ENCODE results near the gene CAT. TPM values are rescaled to one million over a fixed set of nuclear protein-coding genes. Genes with fewer than 3 reads are reported as not detected.

Gene CAT
- total RNA-seq, 2 donors from 2014 or later = 98.8 to 148 TPM

DNA sequence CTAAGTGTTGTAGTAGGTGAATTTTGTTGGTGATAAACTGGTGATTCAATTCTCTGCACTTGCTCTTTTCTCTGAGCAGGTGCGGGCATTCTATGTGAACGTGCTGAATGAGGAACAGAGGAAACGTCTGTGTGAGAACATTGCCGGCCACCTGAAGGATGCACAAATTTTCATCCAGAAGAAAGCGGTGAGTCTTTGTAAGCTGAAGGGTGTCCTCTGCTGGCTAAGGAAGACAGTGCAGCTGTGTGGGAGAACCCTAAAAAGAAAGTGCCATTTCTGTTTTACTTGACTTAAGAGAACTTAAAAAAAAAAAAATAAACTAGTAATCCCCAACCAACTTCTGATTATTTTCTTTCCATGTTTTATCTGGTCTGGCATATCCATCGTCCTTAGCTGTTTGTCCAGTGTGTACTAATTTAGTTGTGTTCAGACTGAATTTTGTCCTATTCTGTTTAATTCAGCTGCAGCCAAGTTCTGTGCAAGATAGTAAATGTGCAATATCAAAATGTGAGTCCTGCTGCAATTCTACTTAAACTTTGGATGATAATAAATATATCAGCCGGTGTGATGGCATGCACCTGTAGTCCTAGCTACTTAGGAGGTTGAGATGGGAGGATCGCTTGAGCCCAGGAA, 29.6 kb downstream of the CAT start:
- 68 to 71% methylated on average over 8 of the region's 8 CpGs for whole genome bisulfite sequencing, 2 donors
- Histone ChIP-seq H3K9me3 (no peaks in the 10 kb centered on the region), H3K4me3 (no peak overlapping the region), H3K27ac (no peak overlapping the region), H3K27me3 (no peaks in the 10 kb centered on the region), H3K4me1 (no peaks in the 10 kb centered on the region), H3K36me3 (replicated peaks in 1 of 2; ENCODE audit: insufficient read depth in 1 of 2, low read depth in 2 of 2) (peaks cover 0 to 49% of the 10 kb centered on the region in 2 donors)
- no peak for TF ChIP-seq POLR2A (IDR thresholded peaks at IDR 0.05)
- TF ChIP-seq, protein P1, sequence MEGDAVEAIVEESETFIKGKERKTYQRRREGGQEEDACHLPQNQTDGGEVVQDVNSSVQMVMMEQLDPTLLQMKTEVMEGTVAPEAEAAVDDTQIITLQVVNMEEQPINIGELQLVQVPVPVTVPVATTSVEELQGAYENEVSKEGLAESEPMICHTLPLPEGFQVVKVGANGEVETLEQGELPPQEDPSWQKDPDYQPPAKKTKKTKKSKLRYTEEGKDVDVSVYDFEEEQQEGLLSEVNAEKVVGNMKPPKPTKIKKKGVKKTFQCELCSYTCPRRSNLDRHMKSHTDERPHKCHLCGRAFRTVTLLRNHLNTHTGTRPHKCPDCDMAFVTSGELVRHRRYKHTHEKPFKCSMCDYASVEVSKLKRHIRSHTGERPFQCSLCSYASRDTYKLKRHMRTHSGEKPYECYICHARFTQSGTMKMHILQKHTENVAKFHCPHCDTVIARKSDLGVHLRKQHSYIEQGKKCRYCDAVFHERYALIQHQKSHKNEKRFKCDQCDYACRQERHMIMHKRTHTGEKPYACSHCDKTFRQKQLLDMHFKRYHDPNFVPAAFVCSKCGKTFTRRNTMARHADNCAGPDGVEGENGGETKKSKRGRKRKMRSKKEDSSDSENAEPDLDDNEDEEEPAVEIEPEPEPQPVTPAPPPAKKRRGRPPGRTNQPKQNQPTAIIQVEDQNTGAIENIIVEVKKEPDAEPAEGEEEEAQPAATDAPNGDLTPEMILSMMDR (IDR thresholded peaks at IDR 0.05) = peak in 6 of 7 experiments; percentile 31 to 70 (median 60)
- DNase-seq (peak; percentile 22 to 46 (median 38)), ATAC-seq (peak; percentile 38)
- intact Hi-C loops (cut with DNase I) = no loop called here

DNA sequence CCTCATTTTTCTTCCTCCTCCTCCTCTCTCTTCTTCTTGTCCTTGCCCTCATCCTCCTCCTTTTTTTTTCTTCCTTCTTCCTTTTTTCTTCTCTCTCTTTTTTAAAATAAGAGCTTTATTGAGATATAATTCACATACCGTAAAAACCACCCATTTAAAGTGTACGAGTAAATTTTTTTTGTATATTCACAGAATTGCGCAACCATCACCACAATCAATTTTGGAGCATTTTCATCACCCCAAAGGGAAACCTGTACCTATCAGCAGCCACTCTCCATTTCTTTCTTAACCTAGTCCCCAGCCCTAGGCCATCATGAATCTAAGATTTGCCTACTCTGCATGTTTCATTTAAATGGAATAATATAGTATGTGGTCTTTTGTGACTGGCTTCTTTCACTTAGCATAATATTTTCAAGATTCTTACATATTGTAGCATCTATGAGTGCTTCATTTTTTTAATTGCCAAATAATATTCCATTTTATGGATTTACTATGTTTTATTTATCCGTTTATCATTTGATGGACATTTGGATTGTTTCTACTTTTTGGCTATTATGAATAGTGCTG, 35.0 kb downstream of the CAT start:
- WGBS, 2 donors = 91 to 94% methylated on average over 4 of the region's 4 CpGs

DNA sequence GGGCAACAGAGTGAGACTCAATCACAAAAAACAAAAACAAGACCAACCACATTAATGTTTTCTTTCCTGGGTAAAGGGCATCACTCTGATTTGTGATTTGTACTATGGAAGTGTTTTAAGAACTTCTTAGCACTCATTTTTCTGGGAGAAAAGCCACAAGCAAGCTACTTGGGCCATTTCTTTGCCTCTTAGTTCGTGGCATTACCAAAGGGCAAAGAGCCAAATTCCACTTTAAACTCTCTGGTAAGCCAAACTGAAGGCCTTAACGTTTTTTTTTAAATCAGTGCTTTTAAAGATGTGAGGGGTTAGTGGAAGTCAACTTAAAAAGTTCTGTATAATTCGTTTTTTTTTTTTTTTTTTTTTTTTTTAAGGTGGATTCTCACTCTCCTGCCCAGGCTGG, 36.9 kb downstream of the CAT start:
- Histone ChIP-seq H3K4me1 (no peaks in the 10 kb centered on the region), H3K9me3 (no peaks in the 10 kb centered on the region), H3K36me3 (replicated peaks in 1 of 2; ENCODE audit: insufficient read depth in 1 of 2, low read depth in 2 of 2) (peaks cover 0 to 16% of the 10 kb centered on the region in 2 donors), H3K27ac (no peak overlapping the region), H3K27me3 (no peaks in the 10 kb centered on the region), H3K4me3 (no peak overlapping the region)
- intact Hi-C loops (cut with DNase I) = no loop called here
- DNase-seq (no peak), ATAC-seq (no peak)
- no peak for TF ChIP-seq POLR2A (IDR thresholded peaks at IDR 0.05)
- TF ChIP-seq, protein P1 (IDR thresholded peaks at IDR 0.05) = no peak
- 36 to 40% methylated on average over 3 of the region's 3 CpGs for WGBS, 2 donors

More for the DNA sequence above, 35.0 kb downstream of the CAT start:
- intact Hi-C loops (cut with DNase I) = no loop called here
- ATAC-seq (no peak), DNase-seq (no peak)
- Histone ChIP-seq H3K4me3 (no peak overlapping the region), H3K27ac (no peak overlapping the region), H3K36me3 (replicated peaks in 1 of 2; ENCODE audit: insufficient read depth in 1 of 2, low read depth in 2 of 2) (peaks cover 0 to 30% of the 10 kb centered on the region in 2 donors), H3K9me3 (no peaks in the 10 kb centered on the region), H3K27me3 (no peaks in the 10 kb centered on the region), H3K4me1 (no peaks in the 10 kb centered on the region)
- TF ChIP-seq, protein P1 (IDR thresholded peaks at IDR 0.05) = no peak
- no peak for TF ChIP-seq POLR2A (IDR thresholded peaks at IDR 0.05)

DNA sequence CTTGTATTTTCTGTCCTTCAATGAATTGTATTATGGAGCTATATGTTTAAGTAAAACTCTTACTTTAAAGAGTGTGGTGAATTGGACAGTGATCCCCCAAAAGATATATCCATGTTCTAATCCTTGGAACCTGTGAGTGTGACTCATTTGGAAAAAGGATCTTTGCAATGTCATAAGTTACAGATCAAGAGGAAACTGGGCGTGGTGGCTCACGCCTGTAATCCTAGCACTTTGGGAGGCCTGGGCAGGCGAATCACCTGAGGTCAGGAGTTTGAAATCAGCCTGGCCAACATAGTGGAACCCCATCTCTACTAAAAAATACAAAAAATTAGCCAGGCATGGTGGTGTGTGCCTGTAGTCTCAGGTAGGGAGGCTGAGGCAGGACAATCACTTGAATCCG, 38.1 kb downstream of the CAT start:
- TF ChIP-seq POLR2A (IDR thresholded peaks at IDR 0.05) = no peak
- TF ChIP-seq, protein P1 (IDR thresholded peaks at IDR 0.05) = no peak
- no peaks in the 10 kb centered on the region for H3K9me3 ChIP-seq
- no peak for ATAC-seq
- H3K36me3 ChIP-seq (replicated peaks in 1 of 2; ENCODE audit: insufficient read depth in 1 of 2, low read depth in 2 of 2) = peaks cover 0 to 5% of the 10 kb centered on the region in 2 donors
- H3K27ac ChIP-seq = no peak overlapping the region
- 85 to 86% methylated on average over 4 of the region's 4 CpGs for WGBS, 2 donors
- intact Hi-C loops (cut with DNase I) = no loop called here
- H3K4me1 ChIP-seq = no peaks in the 10 kb centered on the region
- no peak for DNase-seq
- H3K27me3 ChIP-seq = no peaks in the 10 kb centered on the region
- no peak overlapping the region for H3K4me3 ChIP-seq

Measured in body of pancreas (tissue), 4 donors.